Measurements from ENCODE around the gene RAI1.
A peak's percentile ranks its signal among the peaks of the same experiment; 100 is the strongest.

The RAI1 gene

DNA sequence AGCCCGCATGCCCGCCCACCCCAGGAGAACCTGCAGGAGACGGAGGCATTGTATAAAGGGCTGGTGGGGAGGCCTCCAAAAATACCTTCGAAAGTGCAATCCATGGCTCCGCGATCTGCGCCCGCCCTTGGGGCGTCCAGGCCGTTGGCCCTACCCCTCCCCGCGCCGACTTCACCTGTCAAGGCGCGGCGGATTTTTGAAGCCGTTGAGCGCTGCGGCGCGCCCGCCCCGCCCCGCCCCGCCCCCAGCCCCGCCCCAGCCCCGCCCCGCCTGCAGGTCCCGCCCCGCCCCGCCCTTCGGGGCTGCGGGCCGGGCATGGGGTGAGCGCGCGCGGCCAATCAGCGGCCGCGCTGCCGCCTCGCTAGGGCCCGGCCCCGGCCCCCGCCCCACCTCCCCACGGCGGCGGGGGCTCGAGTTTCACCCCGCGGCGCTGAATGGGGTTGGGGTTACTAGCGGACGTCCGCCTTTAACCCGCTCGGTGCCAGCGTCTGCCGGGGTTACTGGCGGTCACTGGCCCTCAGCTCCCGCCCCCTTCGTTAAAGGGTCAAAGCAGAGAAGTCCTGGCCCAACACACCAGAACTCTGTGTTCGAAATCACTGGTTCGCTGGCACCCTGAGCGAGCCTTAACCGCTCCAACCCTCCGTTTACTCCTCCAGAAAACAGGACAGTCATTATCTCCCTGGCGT is 142.3 kb downstream of the RAI1 start (continued):
- TF ChIP-seq, protein P1, sequence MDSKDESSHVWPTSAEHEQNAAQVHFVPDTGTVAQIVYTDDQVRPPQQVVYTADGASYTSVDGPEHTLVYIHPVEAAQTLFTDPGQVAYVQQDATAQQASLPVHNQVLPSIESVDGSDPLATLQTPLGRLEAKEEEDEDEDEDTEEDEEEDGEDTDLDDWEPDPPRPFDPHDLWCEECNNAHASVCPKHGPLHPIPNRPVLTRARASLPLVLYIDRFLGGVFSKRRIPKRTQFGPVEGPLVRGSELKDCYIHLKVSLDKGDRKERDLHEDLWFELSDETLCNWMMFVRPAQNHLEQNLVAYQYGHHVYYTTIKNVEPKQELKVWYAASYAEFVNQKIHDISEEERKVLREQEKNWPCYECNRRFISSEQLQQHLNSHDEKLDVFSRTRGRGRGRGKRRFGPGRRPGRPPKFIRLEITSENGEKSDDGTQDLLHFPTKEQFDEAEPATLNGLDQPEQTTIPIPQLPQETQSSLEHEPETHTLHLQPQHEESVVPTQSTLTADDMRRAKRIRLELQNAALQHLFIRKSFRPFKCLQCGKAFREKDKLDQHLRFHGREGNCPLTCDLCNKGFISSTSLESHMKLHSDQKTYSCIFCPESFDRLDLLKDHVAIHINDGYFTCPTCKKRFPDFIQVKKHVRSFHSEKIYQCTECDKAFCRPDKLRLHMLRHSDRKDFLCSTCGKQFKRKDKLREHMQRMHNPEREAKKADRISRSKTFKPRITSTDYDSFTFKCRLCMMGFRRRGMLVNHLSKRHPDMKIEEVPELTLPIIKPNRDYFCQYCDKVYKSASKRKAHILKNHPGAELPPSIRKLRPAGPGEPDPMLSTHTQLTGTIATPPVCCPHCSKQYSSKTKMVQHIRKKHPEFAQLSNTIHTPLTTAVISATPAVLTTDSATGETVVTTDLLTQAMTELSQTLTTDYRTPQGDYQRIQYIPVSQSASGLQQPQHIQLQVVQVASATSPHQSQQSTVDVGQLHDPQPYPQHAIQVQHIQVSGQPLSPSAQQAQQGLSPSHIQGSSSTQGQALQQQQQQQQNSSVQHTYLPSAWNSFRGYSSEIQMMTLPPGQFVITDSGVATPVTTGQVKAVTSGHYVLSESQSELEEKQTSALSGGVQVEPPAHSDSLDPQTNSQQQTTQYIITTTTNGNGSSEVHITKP (tag by site-specific recombination; IDR thresholded peaks at IDR 0.05) = peak; percentile 83
- no peak for TF ChIP-seq ZNF10 (tag by site-specific recombination; IDR thresholded peaks at IDR 0.05)
- TF ChIP-seq ZBTB20 (tag by site-specific recombination; IDR thresholded peaks at IDR 0.05) = peak; percentile 49
- no peak for TF ChIP-seq ZFP3 (tag by site-specific recombination; IDR thresholded peaks at IDR 0.05; ENCODE audit: low read depth)
- TF ChIP-seq, protein P2, sequence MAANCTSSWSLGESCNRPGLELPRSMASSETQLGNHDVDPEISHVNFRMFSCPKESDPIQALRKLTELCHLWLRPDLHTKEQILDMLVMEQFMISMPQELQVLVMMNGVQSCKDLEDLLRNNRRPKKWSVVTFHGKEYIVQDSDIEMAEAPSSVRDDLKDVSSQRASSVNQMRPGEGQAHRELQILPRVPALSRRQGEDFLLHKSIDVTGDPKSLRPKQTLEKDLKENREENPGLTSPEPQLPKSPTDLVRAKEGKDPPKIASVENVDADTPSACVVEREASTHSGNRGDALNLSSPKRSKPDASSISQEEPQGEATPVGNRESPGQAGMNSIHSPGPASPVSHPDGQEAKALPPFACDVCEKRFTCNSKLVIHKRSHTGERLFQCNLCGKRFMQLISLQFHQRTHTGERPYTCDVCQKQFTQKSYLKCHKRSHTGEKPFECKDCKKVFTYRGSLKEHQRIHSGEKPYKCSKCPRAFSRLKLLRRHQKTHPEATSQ (tag by site-specific recombination; IDR thresholded peaks at IDR 0.05) = no peak
- TF ChIP-seq SP3 (tag by site-specific recombination; IDR thresholded peaks at IDR 0.05) = no peak
- no peak for TF ChIP-seq FEZF1 (tag by site-specific recombination; IDR thresholded peaks at IDR 0.05)
- TF ChIP-seq, protein P3, sequence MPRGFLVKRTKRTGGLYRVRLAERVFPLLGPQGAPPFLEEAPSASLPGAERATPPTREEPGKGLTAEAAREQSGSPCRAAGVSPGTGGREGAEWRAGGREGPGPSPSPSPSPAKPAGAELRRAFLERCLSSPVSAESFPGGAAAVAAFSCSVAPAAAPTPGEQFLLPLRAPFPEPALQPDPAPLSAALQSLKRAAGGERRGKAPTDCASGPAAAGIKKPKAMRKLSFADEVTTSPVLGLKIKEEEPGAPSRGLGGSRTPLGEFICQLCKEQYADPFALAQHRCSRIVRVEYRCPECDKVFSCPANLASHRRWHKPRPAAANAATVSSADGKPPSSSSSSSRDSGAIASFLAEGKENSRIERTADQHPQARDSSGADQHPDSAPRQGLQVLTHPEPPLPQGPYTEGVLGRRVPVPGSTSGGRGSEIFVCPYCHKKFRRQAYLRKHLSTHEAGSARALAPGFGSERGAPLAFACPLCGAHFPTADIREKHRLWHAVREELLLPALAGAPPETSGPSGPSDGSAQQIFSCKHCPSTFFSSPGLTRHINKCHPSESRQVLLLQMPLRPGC (tag by site-specific recombination; IDR thresholded peaks at IDR 0.05) = no peak
- TF ChIP-seq ZNF2 (tag by site-specific recombination; IDR thresholded peaks at IDR 0.05) = no peak
- TF ChIP-seq ZNF16 (tag by site-specific recombination; IDR thresholded peaks at IDR 0.05; ENCODE audit: low read depth) = no peak
- no peak for TF ChIP-seq ZNF837 (tag by site-specific recombination; IDR thresholded peaks at IDR 0.05)
- TF ChIP-seq ZNF169 (tag by site-specific recombination; IDR thresholded peaks at IDR 0.05) = no peak
- TF ChIP-seq, protein P4, sequence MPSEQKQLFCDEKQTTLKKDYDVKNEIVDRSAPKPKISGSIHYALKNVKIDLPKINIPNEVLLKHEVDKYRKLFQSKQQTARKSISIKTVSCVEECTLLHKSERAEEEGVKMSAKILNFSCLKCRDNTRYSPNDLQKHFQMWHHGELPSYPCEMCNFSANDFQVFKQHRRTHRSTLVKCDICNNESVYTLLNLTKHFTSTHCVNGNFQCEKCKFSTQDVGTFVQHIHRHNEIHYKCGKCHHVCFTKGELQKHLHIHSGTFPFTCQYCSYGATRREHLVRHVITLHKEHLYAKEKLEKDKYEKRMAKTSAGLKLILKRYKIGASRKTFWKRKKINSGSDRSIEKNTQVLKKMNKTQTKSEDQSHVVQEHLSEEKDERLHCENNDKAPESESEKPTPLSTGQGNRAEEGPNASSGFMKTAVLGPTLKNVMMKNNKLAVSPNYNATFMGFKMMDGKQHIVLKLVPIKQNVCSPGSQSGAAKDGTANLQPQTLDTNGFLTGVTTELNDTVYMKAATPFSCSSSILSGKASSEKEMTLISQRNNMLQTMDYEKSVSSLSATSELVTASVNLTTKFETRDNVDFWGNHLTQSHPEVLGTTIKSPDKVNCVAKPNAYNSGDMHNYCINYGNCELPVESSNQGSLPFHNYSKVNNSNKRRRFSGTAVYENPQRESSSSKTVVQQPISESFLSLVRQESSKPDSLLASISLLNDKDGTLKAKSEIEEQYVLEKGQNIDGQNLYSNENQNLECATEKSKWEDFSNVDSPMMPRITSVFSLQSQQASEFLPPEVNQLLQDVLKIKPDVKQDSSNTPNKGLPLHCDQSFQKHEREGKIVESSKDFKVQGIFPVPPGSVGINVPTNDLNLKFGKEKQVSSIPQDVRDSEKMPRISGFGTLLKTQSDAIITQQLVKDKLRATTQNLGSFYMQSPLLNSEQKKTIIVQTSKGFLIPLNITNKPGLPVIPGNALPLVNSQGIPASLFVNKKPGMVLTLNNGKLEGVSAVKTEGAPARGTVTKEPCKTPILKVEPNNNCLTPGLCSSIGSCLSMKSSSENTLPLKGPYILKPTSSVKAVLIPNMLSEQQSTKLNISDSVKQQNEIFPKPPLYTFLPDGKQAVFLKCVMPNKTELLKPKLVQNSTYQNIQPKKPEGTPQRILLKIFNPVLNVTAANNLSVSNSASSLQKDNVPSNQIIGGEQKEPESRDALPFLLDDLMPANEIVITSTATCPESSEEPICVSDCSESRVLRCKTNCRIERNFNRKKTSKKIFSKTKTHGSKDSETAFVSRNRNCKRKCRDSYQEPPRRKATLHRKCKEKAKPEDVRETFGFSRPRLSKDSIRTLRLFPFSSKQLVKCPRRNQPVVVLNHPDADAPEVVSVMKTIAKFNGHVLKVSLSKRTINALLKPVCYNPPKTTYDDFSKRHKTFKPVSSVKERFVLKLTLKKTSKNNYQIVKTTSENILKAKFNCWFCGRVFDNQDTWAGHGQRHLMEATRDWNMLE (tag by site-specific recombination; conservative IDR thresholded peaks at IDR 0.05; ENCODE audit: low read depth) = no peak
- no peak for TF ChIP-seq ZNF792 (tag by site-specific recombination; IDR thresholded peaks at IDR 0.05)
- TF ChIP-seq ZNF157 (tag by site-specific recombination; IDR thresholded peaks at IDR 0.05) = no peak
- TF ChIP-seq, protein P5, sequence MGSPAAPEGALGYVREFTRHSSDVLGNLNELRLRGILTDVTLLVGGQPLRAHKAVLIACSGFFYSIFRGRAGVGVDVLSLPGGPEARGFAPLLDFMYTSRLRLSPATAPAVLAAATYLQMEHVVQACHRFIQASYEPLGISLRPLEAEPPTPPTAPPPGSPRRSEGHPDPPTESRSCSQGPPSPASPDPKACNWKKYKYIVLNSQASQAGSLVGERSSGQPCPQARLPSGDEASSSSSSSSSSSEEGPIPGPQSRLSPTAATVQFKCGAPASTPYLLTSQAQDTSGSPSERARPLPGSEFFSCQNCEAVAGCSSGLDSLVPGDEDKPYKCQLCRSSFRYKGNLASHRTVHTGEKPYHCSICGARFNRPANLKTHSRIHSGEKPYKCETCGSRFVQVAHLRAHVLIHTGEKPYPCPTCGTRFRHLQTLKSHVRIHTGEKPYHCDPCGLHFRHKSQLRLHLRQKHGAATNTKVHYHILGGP (tag by site-specific recombination; IDR thresholded peaks at IDR 0.05) = no peak
- TF ChIP-seq ZNF629 (tag by site-specific recombination; IDR thresholded peaks at IDR 0.05) = peak; percentile 68
- TF ChIP-seq, protein P6, sequence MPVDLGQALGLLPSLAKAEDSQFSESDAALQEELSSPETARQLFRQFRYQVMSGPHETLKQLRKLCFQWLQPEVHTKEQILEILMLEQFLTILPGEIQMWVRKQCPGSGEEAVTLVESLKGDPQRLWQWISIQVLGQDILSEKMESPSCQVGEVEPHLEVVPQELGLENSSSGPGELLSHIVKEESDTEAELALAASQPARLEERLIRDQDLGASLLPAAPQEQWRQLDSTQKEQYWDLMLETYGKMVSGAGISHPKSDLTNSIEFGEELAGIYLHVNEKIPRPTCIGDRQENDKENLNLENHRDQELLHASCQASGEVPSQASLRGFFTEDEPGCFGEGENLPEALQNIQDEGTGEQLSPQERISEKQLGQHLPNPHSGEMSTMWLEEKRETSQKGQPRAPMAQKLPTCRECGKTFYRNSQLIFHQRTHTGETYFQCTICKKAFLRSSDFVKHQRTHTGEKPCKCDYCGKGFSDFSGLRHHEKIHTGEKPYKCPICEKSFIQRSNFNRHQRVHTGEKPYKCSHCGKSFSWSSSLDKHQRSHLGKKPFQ (tag by site-specific recombination; IDR thresholded peaks at IDR 0.05) = no peak
- no peak for TF ChIP-seq ZNF501 (tag by site-specific recombination; IDR thresholded peaks at IDR 0.05)
- TF ChIP-seq ZNF350 (tag by site-specific recombination; IDR thresholded peaks at IDR 0.05) = no peak
- TF ChIP-seq OVOL3 (tag by site-specific recombination; IDR thresholded peaks at IDR 0.05) = no peak
- peak; percentile 98 for TF ChIP-seq KLF10 (tag by site-specific recombination; IDR thresholded peaks at IDR 0.05)
- TF ChIP-seq SP7 (tag by site-specific recombination; IDR thresholded peaks at IDR 0.05) = peak; percentile 93
- no peak for TF ChIP-seq ZNF146 (tag by site-specific recombination; IDR thresholded peaks at IDR 0.05)
- no peak for TF ChIP-seq ZNF292 (tag by site-specific recombination; IDR thresholded peaks at IDR 0.05; ENCODE audit: borderline replicate concordance, low read depth)
- no peak for TF ChIP-seq ZNF341 (tag by site-specific recombination; IDR thresholded peaks at IDR 0.05; ENCODE audit: low read depth)

Data from HEK293 (cell line).